ENCODE data around the gene POGK. TPM values are rescaled to one million over a fixed set of nuclear protein-coding genes. Genes with fewer than 3 reads are reported as not detected.
"Not testable (repeated sequence)": the region's sequence is repeated elsewhere in the genome, so short reads cannot be mapped to it uniquely, and the experiment has no call there.

The POGK gene
- total and polyA plus RNA-seq, 2 donors = 15.4 to 32.7 TPM

- WGBS = 80% methylated on average over 3 of the region's 3 CpGs
- DNase-seq (ENCODE audit: extremely low spot score) = no peak
- Histone ChIP-seq H3K27ac (ENCODE audit: low read depth) (no peak overlapping the region), H3K36me3 (ENCODE audit: insufficient read depth) (peaks cover 7% of the 10 kb centered on the region), H3K4me1 (ENCODE audit: insufficient read depth) (no peaks in the 10 kb centered on the region), H3K4me3 (ENCODE audit: low read depth, low read length) (no peak overlapping the region)
Measured at GRCh38 chr1:166869318-166870099, 30.2 kb downstream of the POGK start.

GRCh38 chr1:166870584-166870983 lies 31.3 kb downstream of the POGK start:
- no peak for DNase-seq (ENCODE audit: extremely low spot score)
- Histone ChIP-seq H3K27ac (ENCODE audit: low read depth) (no peak overlapping the region), H3K4me1 (ENCODE audit: insufficient read depth) (no peaks in the 10 kb centered on the region), H3K36me3 (ENCODE audit: insufficient read depth) (peaks cover 7% of the 10 kb centered on the region), H3K4me3 (ENCODE audit: low read depth, low read length) (no peak overlapping the region)
- WGBS = 95% methylated on average over 4 of the region's 4 CpGs

DNA sequence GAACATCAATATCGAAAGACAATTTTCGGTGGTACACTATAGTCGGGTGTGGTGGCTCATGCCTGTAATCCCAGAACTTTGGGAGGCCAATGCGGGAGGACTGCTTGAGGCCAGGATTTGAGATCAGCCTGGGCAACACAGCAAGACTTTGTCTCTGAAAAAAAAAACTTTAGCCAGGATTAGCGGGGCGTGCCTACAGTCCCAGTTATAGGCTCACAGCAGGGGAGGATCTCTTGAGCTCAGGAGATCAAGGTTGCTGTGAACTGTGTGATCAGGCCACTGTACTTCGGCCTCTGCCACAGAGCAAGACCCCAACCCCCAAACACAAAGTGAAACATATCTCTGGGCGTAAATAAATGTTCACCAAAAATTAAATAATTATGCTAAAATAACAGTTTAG lies 35.2 kb downstream of the POGK start:
- Histone ChIP-seq H3K27ac (ENCODE audit: low read depth) (no peak overlapping the region), H3K36me3 (ENCODE audit: insufficient read depth) (no peaks in the 10 kb centered on the region), H3K4me1 (ENCODE audit: insufficient read depth) (no peaks in the 10 kb centered on the region), H3K4me3 (ENCODE audit: low read depth, low read length) (no peak overlapping the region)
- WGBS = 89% methylated on average over 8 of the region's 8 CpGs
- no peak for DNase-seq (ENCODE audit: extremely low spot score)

GRCh38 chr1:166875302-166875733 lies 36.0 kb downstream of the POGK start:
- DNase-seq (ENCODE audit: extremely low spot score) = no peak
- Histone ChIP-seq H3K4me3 (ENCODE audit: low read depth, low read length) (peak overlapping the region; percentile 87), H3K36me3 (ENCODE audit: insufficient read depth) (no peaks in the 10 kb centered on the region), H3K4me1 (ENCODE audit: insufficient read depth) (no peaks in the 10 kb centered on the region), H3K27ac (ENCODE audit: low read depth) (no peak overlapping the region)
- 28% methylated on average over 8 of the region's 8 CpGs for WGBS

- Histone ChIP-seq H3K4me1 (ENCODE audit: insufficient read depth) (no peaks in the 10 kb centered on the region), H3K36me3 (ENCODE audit: insufficient read depth) (no peaks in the 10 kb centered on the region), H3K27ac (ENCODE audit: low read depth) (peak within 1 kb of the TSS; percentile 92), H3K4me3 (ENCODE audit: low read depth, low read length) (peak within 1 kb of the TSS; percentile 87)
- DNase-seq (ENCODE audit: extremely low spot score) = peak; percentile 96
- under 1% methylated on average over 84 of the region's 84 CpGs for WGBS
Measured at GRCh38 chr1:166875734-166876539, 36.7 kb downstream of the POGK start, which contains the start of gene TADA1. Gene TADA1, minus strand, starts transcription at chr1:166876264. Its CDS starts 31 bp downstream, at chr1:166876233.

DNA sequence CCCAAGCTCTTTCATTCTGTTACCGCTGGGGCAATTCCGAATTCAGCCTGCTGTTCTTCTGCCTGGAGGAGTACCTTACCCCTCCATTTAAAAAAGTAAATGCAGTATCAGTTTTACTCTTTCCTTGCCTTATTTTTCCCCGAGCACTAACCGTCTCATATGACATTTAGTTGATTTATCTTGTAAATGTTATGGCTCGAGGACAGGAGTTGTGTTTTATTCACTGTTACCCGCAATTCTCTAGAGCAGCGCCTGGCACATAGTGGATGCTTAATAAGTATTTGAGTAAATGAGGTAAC lies 37.2 kb downstream of the POGK start:
- DNase-seq (ENCODE audit: extremely low spot score) = no peak
- Histone ChIP-seq H3K36me3 (ENCODE audit: insufficient read depth) (no peaks in the 10 kb centered on the region), H3K4me1 (ENCODE audit: insufficient read depth) (no peaks in the 10 kb centered on the region), H3K27ac (ENCODE audit: low read depth) (no peak overlapping the region), H3K4me3 (ENCODE audit: low read depth, low read length) (peak overlapping the region; percentile 21)
- WGBS = under 1% methylated on average over 7 of the region's 7 CpGs

- 95% methylated on average over 16 of the region's 21 CpGs for WGBS
- not testable (repeated sequence) for H3K4me1 ChIP-seq (ENCODE audit: insufficient read depth); H3K27ac ChIP-seq (ENCODE audit: low read depth); DNase-seq (ENCODE audit: extremely low spot score); H3K4me3 ChIP-seq (ENCODE audit: low read depth, low read length); H3K36me3 ChIP-seq (ENCODE audit: insufficient read depth)
Measured at GRCh38 chr1:166878173-166878917, 39.1 kb downstream of the POGK start.

DNA sequence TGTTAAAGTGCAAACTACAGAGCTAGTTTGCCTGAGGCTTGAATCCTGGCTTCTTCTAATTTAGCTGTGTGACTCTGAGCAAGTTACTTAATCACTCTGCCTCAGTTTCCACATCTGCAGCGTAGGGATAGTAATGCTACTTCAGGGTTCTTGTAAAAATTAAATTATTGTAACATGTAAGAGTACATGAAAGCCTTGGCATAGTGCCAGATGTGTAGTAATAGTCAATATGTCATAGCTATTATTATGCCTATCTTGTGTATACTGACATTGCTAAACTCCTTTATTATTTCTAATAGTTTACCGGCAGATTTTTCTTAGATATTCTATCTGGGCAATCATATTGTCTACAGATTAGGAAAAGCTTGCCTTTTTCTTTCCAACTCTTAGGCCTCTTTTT lies 43.6 kb downstream of the POGK start:
- 39% methylated on average over 2 of the region's 2 CpGs for WGBS
- Histone ChIP-seq H3K4me1 (ENCODE audit: insufficient read depth) (peaks cover 1% of the 10 kb centered on the region), H3K36me3 (ENCODE audit: insufficient read depth) (no peaks in the 10 kb centered on the region), H3K4me3 (ENCODE audit: low read depth, low read length) (no peak overlapping the region), H3K27ac (ENCODE audit: low read depth) (no peak overlapping the region)
- no peak for DNase-seq (ENCODE audit: extremely low spot score)

- H3K4me3 ChIP-seq (ENCODE audit: low read depth, low read length) = no peak overlapping the region
- DNase-seq (ENCODE audit: extremely low spot score) = no peak
- 8% methylated on average over 44 of the region's 44 CpGs for WGBS
Measured at GRCh38 chr1:166884040-166884642, 44.9 kb downstream of the POGK start.

GRCh38 chr1:166884971-166885370 lies 45.7 kb downstream of the POGK start:
- no peak overlapping the region for H3K27ac ChIP-seq (ENCODE audit: low read depth)
- no peak for DNase-seq (ENCODE audit: extremely low spot score)
- H3K4me1 ChIP-seq (ENCODE audit: insufficient read depth) = peaks cover 1% of the 10 kb centered on the region
- H3K36me3 ChIP-seq (ENCODE audit: insufficient read depth) = no peaks in the 10 kb centered on the region
- 88% methylated on average over 3 of the region's 3 CpGs for WGBS
- H3K4me3 ChIP-seq (ENCODE audit: low read depth, low read length) = no peak overlapping the region

More at GRCh38 chr1:166884040-166884642, 44.9 kb downstream of the POGK start:
- peaks cover 1% of the 10 kb centered on the region for H3K4me1 ChIP-seq (ENCODE audit: insufficient read depth)
- H3K27ac ChIP-seq (ENCODE audit: low read depth) = no peak overlapping the region
- no peaks in the 10 kb centered on the region for H3K36me3 ChIP-seq (ENCODE audit: insufficient read depth)

- H3K4me3 ChIP-seq (ENCODE audit: low read depth, low read length) = no peak overlapping the region
- 69% methylated on average over 4 of the region's 4 CpGs for WGBS
- no peak for DNase-seq (ENCODE audit: extremely low spot score)
- peaks cover 1% of the 10 kb centered on the region for H3K4me1 ChIP-seq (ENCODE audit: insufficient read depth)
- no peaks in the 10 kb centered on the region for H3K36me3 ChIP-seq (ENCODE audit: insufficient read depth)
- no peak overlapping the region for H3K27ac ChIP-seq (ENCODE audit: low read depth)
Measured at GRCh38 chr1:166888373-166889111, 49.3 kb downstream of the POGK start.

DNA sequence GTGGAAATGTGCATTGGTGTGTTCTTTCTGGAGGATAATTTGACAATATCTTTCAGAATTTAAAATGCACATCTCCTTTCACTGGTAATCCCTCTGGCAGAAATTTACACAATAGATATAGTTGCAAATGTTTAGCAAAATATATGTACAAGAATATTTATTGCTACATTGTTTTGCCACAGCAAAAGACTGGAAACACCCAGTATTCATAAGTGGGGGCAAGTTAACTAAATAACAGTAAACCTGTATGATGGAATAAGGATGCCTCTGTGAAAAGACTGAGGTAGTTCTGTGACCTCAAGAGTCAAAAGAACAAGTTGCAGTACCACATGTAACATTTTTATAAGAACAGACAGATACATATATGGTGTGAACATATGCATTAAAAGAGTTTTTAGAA lies 50.5 kb downstream of the POGK start:
- Histone ChIP-seq H3K4me1 (ENCODE audit: insufficient read depth) (no peaks in the 10 kb centered on the region), H3K4me3 (ENCODE audit: low read depth, low read length) (no peak overlapping the region), H3K36me3 (ENCODE audit: insufficient read depth) (no peaks in the 10 kb centered on the region), H3K27ac (ENCODE audit: low read depth) (no peak overlapping the region)
- DNase-seq (ENCODE audit: extremely low spot score) = no peak

- no peaks in the 10 kb centered on the region for H3K4me1 ChIP-seq (ENCODE audit: insufficient read depth)
- no peak overlapping the region for H3K4me3 ChIP-seq (ENCODE audit: low read depth, low read length)
- H3K27ac ChIP-seq (ENCODE audit: low read depth) = no peak overlapping the region
- no peaks in the 10 kb centered on the region for H3K36me3 ChIP-seq (ENCODE audit: insufficient read depth)
- DNase-seq (ENCODE audit: extremely low spot score) = no peak
- WGBS = 53% methylated on average over 4 of the region's 4 CpGs
Measured at GRCh38 chr1:166895766-166896165, 56.5 kb downstream of the POGK start.

Data from urinary bladder (tissue), 4 donors.